ENCODE data around the gene PGBD4.
"Not testable (repeated sequence)": the region's sequence is repeated elsewhere in the genome, so short reads cannot be mapped to it uniquely, and the experiment has no call there.

Gene PGBD4

GRCh38 chr15:34109797-34110663 is 8.1 kb downstream of the PGBD4 start:
- TF ChIP-seq CTCF (IDR thresholded peaks at IDR 0.05; ENCODE audit: control insufficient read depth, extremely low read depth, insufficient read depth) = peak; percentile 61
- DNase-seq (ENCODE audit: low read depth) = no peak
- no peak overlapping the region for H3K4me3 ChIP-seq (ENCODE audit: low read depth, low read length)

- no peak for DNase-seq (ENCODE audit: low read depth)
- no peak for TF ChIP-seq CTCF (IDR thresholded peaks at IDR 0.05; ENCODE audit: control insufficient read depth, extremely low read depth, insufficient read depth)
- no peak overlapping the region for H3K4me3 ChIP-seq (ENCODE audit: low read depth, low read length)
Measured at GRCh38 chr15:34111488-34111887, 9.6 kb downstream of the PGBD4 start.

- DNase-seq (ENCODE audit: low read depth) = no peak
- no peak overlapping the region for H3K4me3 ChIP-seq (ENCODE audit: low read depth, low read length)
- TF ChIP-seq CTCF (IDR thresholded peaks at IDR 0.05; ENCODE audit: control insufficient read depth, extremely low read depth, insufficient read depth) = no peak
Measured at GRCh38 chr15:34114215-34114614, 12.3 kb downstream of the PGBD4 start.

- no peak overlapping the region for H3K4me3 ChIP-seq (ENCODE audit: low read depth, low read length)
- no peak for TF ChIP-seq CTCF (IDR thresholded peaks at IDR 0.05; ENCODE audit: control insufficient read depth, extremely low read depth, insufficient read depth)
- no peak for DNase-seq (ENCODE audit: low read depth)
Measured at GRCh38 chr15:34114739-34115138, 12.9 kb downstream of the PGBD4 start.

GRCh38 chr15:34116620-34117019 is 14.7 kb downstream of the PGBD4 start:
- H3K4me3 ChIP-seq (ENCODE audit: low read depth, low read length) = no peak overlapping the region
- no peak for DNase-seq (ENCODE audit: low read depth)
- no peak for TF ChIP-seq CTCF (IDR thresholded peaks at IDR 0.05; ENCODE audit: control insufficient read depth, extremely low read depth, insufficient read depth)

GRCh38 chr15:34119291-34119690 is 17.4 kb downstream of the PGBD4 start:
- H3K4me3 ChIP-seq (ENCODE audit: low read depth, low read length) = no peak overlapping the region
- peak; percentile 23 for DNase-seq (ENCODE audit: low read depth)

GRCh38 chr15:34120420-34120819 is 18.5 kb downstream of the PGBD4 start:
- not testable (repeated sequence) for DNase-seq (ENCODE audit: low read depth); H3K4me3 ChIP-seq (ENCODE audit: low read depth, low read length)

More at GRCh38 chr15:34119291-34119690, 17.4 kb downstream of the PGBD4 start:
- TF ChIP-seq CTCF (IDR thresholded peaks at IDR 0.05; ENCODE audit: control insufficient read depth, extremely low read depth, insufficient read depth) = peak; percentile 31

- not testable (repeated sequence) for H3K4me3 ChIP-seq (ENCODE audit: low read depth, low read length); DNase-seq (ENCODE audit: low read depth)
Measured at GRCh38 chr15:34121786-34122185, 19.9 kb downstream of the PGBD4 start.
